Thymus (tissue), 11 donors: ENCODE measurements around the gene UQCRQ. TPM values are rescaled to one million over a fixed set of nuclear protein-coding genes. Genes with fewer than 3 reads are reported as not detected.
A peak's percentile ranks its signal among the peaks of the same experiment; 100 is the strongest.

Experiments
- DNase-seq, 9 donors: peaks; one replicate each; pipeline ENCODE4 v3.0.0-alpha.2; 2013; ENCODE audit warnings: low spot score in 9 of 9, low read depth in 6 of 9, missing footprints in 1 of 9
- H3K27ac ChIP-seq, 2 donors: one replicate each; pipeline ENCODE4 v1.5.1; 2013; ENCODE audit warnings: control low read depth in 1 of 2, low read depth in 1 of 2, low read length in 1 of 2, mild to moderate bottlenecking in 1 of 2, moderate library complexity in 1 of 2
- H3K27me3 ChIP-seq, 2 donors: one replicate each; pipeline ENCODE4 v1.5.1; 2013; ENCODE audit warnings: low read length in 1 of 2; ENCODE audit not compliant: control insufficient read depth in 2 of 2, insufficient read depth in 1 of 2
- H3K36me3 ChIP-seq, 2 donors: one replicate each; pipeline ENCODE4 v1.5.1; 2013; ENCODE audit warnings: low read length in 1 of 2, mild to moderate bottlenecking in 1 of 2, moderate library complexity in 1 of 2; ENCODE audit not compliant: control insufficient read depth in 2 of 2, insufficient read depth in 2 of 2
- H3K4me1 ChIP-seq, 2 donors: one replicate each; pipeline ENCODE4 v1.5.1; 2013; ENCODE audit warnings: low read length in 2 of 2; ENCODE audit not compliant: control insufficient read depth in 2 of 2, insufficient read depth in 2 of 2
- H3K4me3 ChIP-seq, 2 donors: one replicate each; pipeline ENCODE4 v1.5.1; 2013; ENCODE audit warnings: low read length in 2 of 2, control low read depth in 1 of 2, mild to moderate bottlenecking in 1 of 2
- H3K9me3 ChIP-seq, 2 donors: one replicate each; pipeline ENCODE4 v1.5.1; 2013; ENCODE audit warnings: low read length in 1 of 2, mild to moderate bottlenecking in 1 of 2; ENCODE audit not compliant: control insufficient read depth in 2 of 2, insufficient read depth in 1 of 2
- WGBS: extraction: QIAGEN DNeasy Blood & Tissue Kit; methylation state at CpG from one replicate; pipeline ENCODE4 v1.1.7; 2013; 5-methylcytosine and 5-hydroxymethylcytosine counted together
- polyA plus RNA-seq: library from polyadenylated mRNA; stranded (reverse); fragments of 200-250 nt; gene quantifications from one replicate; pipeline ENCODE4 v1.2.3, GENCODE V29; 2013
- total RNA-seq: library from RNA; stranded (reverse); fragments of 120-200 nt; gene quantifications from one replicate; pipeline ENCODE4 v1.2.4, GENCODE V29; 2013
- donor health status: healthy.

Gene UQCRQ
- total and polyA plus RNA-seq, 2 donors = 232 to 399 TPM

- DNase-seq = no peak
- Histone ChIP-seq H3K27ac (no peak overlapping the region), H3K27me3 (no peaks in the 10 kb centered on the region), H3K4me3 (no peak overlapping the region), H3K9me3 (no peaks in the 10 kb centered on the region), H3K36me3 (peaks cover 28 to 51% of the 10 kb centered on the region in 2 donors), H3K4me1 (peaks cover 3 to 7% of the 10 kb centered on the region in 2 donors)
- 96% methylated on average over 2 of the region's 2 CpGs for WGBS
Measured at GRCh38 chr5:132870801-132871200, 4.4 kb downstream of the UQCRQ start.

GRCh38 chr5:132871459-132872284 lies 5.2 kb downstream of the UQCRQ start:
- Histone ChIP-seq H3K27ac (no peak overlapping the region), H3K4me3 (no peak overlapping the region), H3K4me1 (peaks cover 0 to 7% of the 10 kb centered on the region in 2 donors), H3K36me3 (peaks cover 28 to 51% of the 10 kb centered on the region in 2 donors), H3K27me3 (no peaks in the 10 kb centered on the region), H3K9me3 (no peaks in the 10 kb centered on the region)
- 96% methylated on average over 5 of the region's 5 CpGs for WGBS
- DNase-seq = no peak

DNA sequence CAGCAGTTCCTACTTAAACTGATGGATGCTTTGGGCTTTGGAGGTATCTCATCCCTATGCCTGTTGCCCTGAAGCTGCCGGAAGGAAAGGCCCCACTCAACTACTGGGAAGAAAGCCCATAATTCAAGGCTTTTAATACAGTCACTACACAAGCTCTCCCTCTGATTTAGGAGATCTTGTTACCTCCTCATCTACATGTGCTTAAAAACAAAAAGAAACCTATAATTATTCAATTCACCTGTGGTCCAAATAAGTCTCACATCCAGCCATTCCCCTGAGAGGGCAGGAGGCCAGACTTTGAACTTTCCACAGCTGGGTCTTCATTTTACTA lies 6.3 kb downstream of the UQCRQ start:
- peaks cover 25 to 53% of the 10 kb centered on the region in 2 donors for H3K36me3 ChIP-seq
- H3K27ac ChIP-seq = no peak overlapping the region
- 95% methylated on average over 1 of the region's 1 CpG for WGBS

GRCh38 chr5:132873119-132873929 lies 6.9 kb downstream of the UQCRQ start, which contains the start of gene LEAP2:
Gene LEAP2 (plus strand): TSS chr5:132873668. CDS start chr5:132873695, 27 bp downstream.
- WGBS = 91% methylated on average over 6 of the region's 6 CpGs
- peaks cover 30 to 54% of the 10 kb centered on the region in 2 donors for H3K36me3 ChIP-seq
- H3K4me3 ChIP-seq = no peak within 1 kb of the TSS
- no peaks in the 10 kb centered on the region for H3K9me3 ChIP-seq
- no peaks in the 10 kb centered on the region for H3K4me1 ChIP-seq
- DNase-seq = no peak
- no peak within 1 kb of the TSS for H3K27ac ChIP-seq
- H3K27me3 ChIP-seq = no peaks in the 10 kb centered on the region

More for the DNA sequence above, 6.3 kb downstream of the UQCRQ start:
- H3K4me1 ChIP-seq = no peaks in the 10 kb centered on the region
- no peak for DNase-seq
- H3K4me3 ChIP-seq = no peak overlapping the region
- no peaks in the 10 kb centered on the region for H3K9me3 ChIP-seq
- H3K27me3 ChIP-seq = no peaks in the 10 kb centered on the region

GRCh38 chr5:132873930-132874271 lies 7.5 kb downstream of the UQCRQ start:
- no peaks in the 10 kb centered on the region for H3K27me3 ChIP-seq
- H3K36me3 ChIP-seq = peaks cover 26 to 53% of the 10 kb centered on the region in 2 donors
- H3K27ac ChIP-seq = no peak overlapping the region
- H3K4me1 ChIP-seq = no peaks in the 10 kb centered on the region
- H3K4me3 ChIP-seq = no peak overlapping the region
- WGBS = 99% methylated on average over 3 of the region's 3 CpGs
- DNase-seq = no peak
- no peaks in the 10 kb centered on the region for H3K9me3 ChIP-seq

DNA sequence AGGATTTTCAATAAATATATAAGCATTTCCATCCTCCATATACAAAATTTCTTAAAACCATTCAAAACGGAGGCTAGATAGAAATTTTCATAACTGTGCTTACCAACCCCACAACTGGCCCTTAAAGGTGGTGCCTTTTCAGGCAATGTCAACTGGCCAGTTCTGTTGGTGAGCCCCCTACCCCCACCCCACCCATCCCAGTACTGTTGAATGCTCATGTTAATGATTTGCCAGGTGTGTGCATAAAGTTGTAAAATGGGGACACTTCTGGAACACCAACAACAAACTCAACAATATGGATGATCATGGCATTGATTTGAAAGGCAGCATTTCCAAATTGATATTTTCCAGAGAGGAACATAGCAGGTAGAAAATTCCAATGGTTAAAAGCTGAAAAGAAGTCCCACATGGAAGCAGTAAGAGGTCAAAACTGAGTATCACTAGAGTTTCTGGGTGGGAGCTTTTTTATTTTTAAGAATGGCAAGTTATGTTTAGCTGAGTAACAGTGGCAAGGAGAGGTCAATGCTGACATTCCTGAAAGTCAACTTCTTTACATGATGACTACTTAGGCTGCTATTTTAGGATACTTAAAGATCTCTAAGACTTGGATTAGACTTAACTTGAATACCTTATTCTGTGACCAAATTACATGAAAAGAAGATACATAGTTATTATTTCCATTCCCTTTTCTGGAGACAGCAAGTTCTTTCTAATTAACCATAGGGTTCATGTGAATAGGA lies 9.7 kb downstream of the UQCRQ start:
- WGBS = 96% methylated on average over 1 of the region's 1 CpG
- Histone ChIP-seq H3K27me3 (no peaks in the 10 kb centered on the region), H3K36me3 (peaks cover 20 to 52% of the 10 kb centered on the region in 2 donors), H3K4me1 (no peaks in the 10 kb centered on the region), H3K27ac (no peak overlapping the region), H3K9me3 (no peaks in the 10 kb centered on the region), H3K4me3 (no peak overlapping the region)
- no peak for DNase-seq

GRCh38 chr5:132877466-132877865 lies 11.0 kb downstream of the UQCRQ start:
- Histone ChIP-seq H3K9me3 (no peaks in the 10 kb centered on the region), H3K4me3 (no peak overlapping the region), H3K27me3 (no peaks in the 10 kb centered on the region), H3K4me1 (no peaks in the 10 kb centered on the region), H3K36me3 (peaks cover 22 to 53% of the 10 kb centered on the region in 2 donors), H3K27ac (no peak overlapping the region)
- DNase-seq = no peak
- 95% methylated on average over 2 of the region's 2 CpGs for WGBS

- H3K9me3 ChIP-seq = no peaks in the 10 kb centered on the region
- peaks cover 22 to 54% of the 10 kb centered on the region in 2 donors for H3K36me3 ChIP-seq
- peak in 1 of 9 donors; percentile 18 for DNase-seq
Measured at GRCh38 chr5:132877938-132878337, 11.5 kb downstream of the UQCRQ start.

More at GRCh38 chr5:132877938-132878337, 11.5 kb downstream of the UQCRQ start:
- 92% methylated on average over 3 of the region's 3 CpGs for WGBS
- Histone ChIP-seq H3K4me3 (no peak overlapping the region), H3K4me1 (no peaks in the 10 kb centered on the region), H3K27me3 (no peaks in the 10 kb centered on the region), H3K27ac (no peak overlapping the region)
